ENCODE results near the gene ISL2. TPM values are rescaled to one million over a fixed set of nuclear protein-coding genes. Genes with fewer than 3 reads are reported as not detected.

ISL2 gene
- total and polyA plus RNA-seq, 2 of the 13 experiments (the other 11 are each of a cell fraction or from before 2014, with no cell fraction given): 4.3 to 5.1 TPM

GRCh38 chr15:76311100-76311953 is 25.2 kb upstream of the ISL2 start, which contains the start of gene ETFA (continued):
- TF ChIP-seq ZNF350 (CRISPR knock-in tag; IDR thresholded peaks at IDR 0.05; ENCODE audit: borderline replicate concordance, low read depth): peak; percentile 84
- peak; percentile 90; the same call in 1 of the 2 replicates for TF ChIP-seq BRF2 (CRISPR knock-in tag; IDR thresholded peaks at IDR 0.05)
- 0 out of 2 replicates have a peak, but pooled peaks have one; percentile 50 for TF ChIP-seq ZNF431 (CRISPR knock-in tag; IDR thresholded peaks at IDR 0.05; ENCODE audit: borderline replicate concordance, low read depth)
- TF ChIP-seq ZMAT5 (CRISPR knock-in tag; IDR thresholded peaks at IDR 0.05; ENCODE audit: borderline replicate concordance, low read depth): no peak
- no peak for TF ChIP-seq BCLAF1 (IDR thresholded peaks at IDR 0.05)
- TF ChIP-seq KDM4B (CRISPR knock-in tag; IDR thresholded peaks at IDR 0.05): peak; percentile 80; the same call in 1 of the 2 replicates
- peak; percentile 35; the same call in 1 of the 2 replicates for TF ChIP-seq ZNF232 (CRISPR knock-in tag; IDR thresholded peaks at IDR 0.05; ENCODE audit: borderline replicate concordance)
- TF ChIP-seq ESRRA (CRISPR knock-in tag; IDR thresholded peaks at IDR 0.05; ENCODE audit: low read depth): peak; percentile 90
- TF ChIP-seq KAT7 (CRISPR knock-in tag; IDR thresholded peaks at IDR 0.05; ENCODE audit: borderline replicate concordance): peak; percentile 88; the same call in 1 of the 2 replicates
- TF ChIP-seq KDM6A (CRISPR knock-in tag; IDR thresholded peaks at IDR 0.05; ENCODE audit: low read depth): 0 out of 2 replicates have a peak, but pooled peaks have one; percentile 9
- peak; percentile 80 for TF ChIP-seq NFYC (CRISPR knock-in tag; IDR thresholded peaks at IDR 0.05)
- no peak for TF ChIP-seq ZNF646 (CRISPR knock-in tag; IDR thresholded peaks at IDR 0.05)
- peak; percentile 84 for TF ChIP-seq AGO2 (optimal IDR thresholded peaks at IDR 0.05; ENCODE audit: low read depth, low read length)
- no peak for TF ChIP-seq PHB2 (IDR thresholded peaks at IDR 0.05; ENCODE audit: partially characterized antibody)
- TF ChIP-seq ZNF562 (CRISPR knock-in tag; IDR thresholded peaks at IDR 0.05; ENCODE audit: borderline replicate concordance): no peak
- TF ChIP-seq ZNF781 (CRISPR knock-in tag; IDR thresholded peaks at IDR 0.05; ENCODE audit: borderline replicate concordance, not compliant biosample characterization): peak; percentile 88
